Body of pancreas (tissue), 4 donors: ENCODE measurements around the gene RIC3. TPM values are rescaled to one million over a fixed set of nuclear protein-coding genes. Genes with fewer than 3 reads are reported as not detected.

Experiments
- ATAC-seq: fragments of 150-250 bp; one replicate; pipeline ENCODE4 v1.9.1; 2016
- DNase-seq, 4 donors: peaks; one replicate each; pipeline ENCODE4 v3.0.0-alpha.2; 2019
- H3K27ac ChIP-seq, 4 donors: fragments of 200-600 bp; sonication (generic); 1 replicate in 3 of 4; 2 replicates in 1 of 4; pipeline versions ENCODE4 v1.5.1 to v1.6.1; 2016 to 2019; ENCODE audit warnings: mild to moderate bottlenecking in 1 of 4, mixed read lengths in 1 of 4, moderate library complexity in 1 of 4
- H3K27me3 ChIP-seq, 2 donors: fragments of 200-600 bp; sonication (generic); one replicate each; pipeline ENCODE4 v1.6.0; 2016; ENCODE audit warnings: mild to moderate bottlenecking in 1 of 2
- H3K36me3 ChIP-seq, 2 donors: fragments of 200-600 bp; sonication (generic); replicated peaks in 1 of 2; 2 replicates each; pipeline ENCODE4 v1.5.1; 2016; ENCODE audit warnings: low read depth in 2 of 2; ENCODE audit not compliant: insufficient read depth in 1 of 2
- H3K4me1 ChIP-seq: fragments of 200-600 bp; sonication (generic); one replicate; pipeline ENCODE4 v1.6.0; 2016
- H3K4me3 ChIP-seq, 2 donors: fragments of 200-600 bp; sonication (generic); 1 replicate in 1 of 2; 2 replicates in 1 of 2; pipeline ENCODE4 v1.5.1; 2016 to 2019
- H3K9me3 ChIP-seq, 3 donors: fragments of 200-600 bp; sonication (generic); 1 replicate in 2 of 3; 2 replicates in 1 of 3; pipeline ENCODE4 v1.5.1; 2016
- CTCF ChIP-seq, 7 experiments: fragments of 450-650 bp in 4 of 7; fragments of 200-600 bp in 3 of 7; sonication (generic) in 3 of 7; IDR thresholded peaks; one replicate each; pipeline ENCODE4 v1.5.1; 2016 to 2019; ENCODE audit warnings: antibody characterized with exemption in 7 of 7
- POLR2A ChIP-seq, 3 donors: fragments of 450-650 bp; IDR thresholded peaks; one replicate each; pipeline ENCODE4 v1.6.1; 2016; ENCODE audit warnings: antibody characterized with exemption in 3 of 3, mild to moderate bottlenecking in 2 of 3
- WGBS, 2 donors: methylation state at CpG; one replicate each; pipeline ENCODE4 v1.1.5; 2017; 5-methylcytosine and 5-hydroxymethylcytosine counted together
- intact Hi-C: fragments of 100-400 bp; cut with DNase I; formaldehyde crosslinking; loops from one replicate; pipeline ENCODE4 v1.15.1; 2023
- total RNA-seq, 2 donors: library from RNA; depleted of rRNA; stranded (reverse); fragments of >200 nt; gene quantifications; one replicate each; pipeline ENCODE4 v1.1.0, GENCODE V29; 2016

Gene RIC3
- total RNA-seq, 2 donors from 2014 or later: 40.0 to 44.5 TPM

DNA sequence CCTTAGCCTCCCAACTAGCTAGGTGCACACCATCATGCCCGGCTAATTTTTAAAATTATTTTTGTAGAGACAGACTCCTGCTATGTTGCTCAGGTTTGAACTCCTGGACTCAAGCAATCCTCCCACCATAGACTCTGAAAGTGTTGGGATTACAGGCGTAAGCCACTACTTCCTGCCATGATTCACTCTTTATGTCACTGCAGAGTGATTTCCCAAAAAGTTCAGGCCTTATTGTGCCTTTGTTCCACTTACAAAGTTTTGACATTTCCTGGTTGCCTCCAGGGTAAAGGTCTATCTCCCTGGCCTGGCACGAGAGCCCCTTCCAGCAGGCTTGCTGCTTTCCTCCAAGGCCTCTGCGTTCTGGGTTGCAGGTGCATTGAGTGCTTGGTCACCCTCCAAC lies 44.6 kb upstream of the RIC3 start:
- Histone ChIP-seq H3K4me3 (no peak overlapping the region), H3K4me1 (no peaks in the 10 kb centered on the region), H3K9me3 (no peaks in the 10 kb centered on the region), H3K27me3 (no peaks in the 10 kb centered on the region), H3K27ac (no peak overlapping the region), H3K36me3 (no peaks in the 10 kb centered on the region)
- 64 to 69% methylated on average over 2 to 4 of the region's 4 CpGs for WGBS, 2 donors
- TF ChIP-seq CTCF (IDR thresholded peaks at IDR 0.05): no peak
- TF ChIP-seq POLR2A (IDR thresholded peaks at IDR 0.05): no peak
- DNase-seq: no peak
- intact Hi-C loops: no loop called here
- ATAC-seq: no peak

DNA sequence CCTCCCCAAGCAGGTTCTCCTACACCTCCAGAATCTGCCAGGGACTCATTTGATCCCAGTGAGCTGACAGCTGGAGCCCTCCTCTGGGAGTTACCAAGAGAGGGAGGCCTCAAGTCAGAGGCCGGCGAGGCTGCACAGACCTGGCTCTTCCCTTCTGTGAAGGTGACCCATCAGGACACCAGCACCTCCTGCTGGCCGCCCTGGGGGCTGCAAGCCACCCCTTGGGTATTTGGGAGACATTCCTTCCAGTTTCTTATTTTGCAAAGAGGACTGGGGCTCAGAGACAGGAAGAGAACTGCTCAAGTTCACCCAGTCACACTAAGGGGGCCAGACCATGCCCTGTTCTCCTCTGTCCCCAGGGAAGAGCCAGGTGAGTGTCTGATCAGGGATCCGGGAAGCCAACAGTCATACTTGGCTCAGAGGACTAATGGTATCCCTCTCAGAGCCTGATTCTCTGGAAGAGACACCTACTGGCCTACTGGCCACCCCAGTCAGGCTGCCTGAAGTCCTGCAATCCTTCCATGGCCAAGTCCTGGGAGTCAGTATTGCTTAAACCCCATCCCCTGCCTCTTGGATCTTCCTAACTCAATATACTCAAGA lies 40.5 kb upstream of the RIC3 start:
- TF ChIP-seq POLR2A (IDR thresholded peaks at IDR 0.05) (no peak), CTCF (IDR thresholded peaks at IDR 0.05) (peak; percentile 9 to 54 (median 45))
- intact Hi-C loops: no loop called here
- 31 to 32% methylated on average over 3 to 4 of the region's 4 CpGs for WGBS, 2 donors
- ATAC-seq: no peak
- no peak overlapping the region for H3K4me3 ChIP-seq
- H3K36me3 ChIP-seq: no peaks in the 10 kb centered on the region
- DNase-seq: peak in 3 of 4 donors; percentile 55 to 61 (median 59)
- H3K9me3 ChIP-seq: no peaks in the 10 kb centered on the region
- H3K4me1 ChIP-seq: peaks cover 14% of the 10 kb centered on the region
- peaks cover 0 to 10% of the 10 kb centered on the region in 2 donors for H3K27me3 ChIP-seq
- no peak overlapping the region for H3K27ac ChIP-seq

- H3K4me1 ChIP-seq: peaks cover 14% of the 10 kb centered on the region
- peaks cover 0 to 10% of the 10 kb centered on the region in 2 donors for H3K27me3 ChIP-seq
- ATAC-seq (no peak), DNase-seq (no peak)
- peak overlapping the region in 1 of 4 donors; percentile 38 for H3K27ac ChIP-seq
- H3K36me3 ChIP-seq: no peaks in the 10 kb centered on the region
- TF ChIP-seq POLR2A (IDR thresholded peaks at IDR 0.05): no peak
- TF ChIP-seq CTCF (IDR thresholded peaks at IDR 0.05): no peak
- H3K4me3 ChIP-seq: no peak overlapping the region
- 38 to 42% methylated on average over 19 to 20 of the region's 20 CpGs for WGBS, 2 donors
- intact Hi-C loops: no loop called here
- no peaks in the 10 kb centered on the region for H3K9me3 ChIP-seq
Measured at GRCh38 chr11:8207080-8208000, 38.5 kb upstream of the RIC3 start.

GRCh38 chr11:8206251-8207079 lies 37.6 kb upstream of the RIC3 start:
- ATAC-seq (peak; percentile 85), DNase-seq (peak; percentile 54 to 76 (median 60))
- intact Hi-C loops: no loop called here
- H3K27ac ChIP-seq: peak overlapping the region in 1 of 4 donors; percentile 54
- peaks cover 14% of the 10 kb centered on the region for H3K4me1 ChIP-seq
- no peaks in the 10 kb centered on the region for H3K9me3 ChIP-seq
- TF ChIP-seq POLR2A (IDR thresholded peaks at IDR 0.05) (no peak), CTCF (IDR thresholded peaks at IDR 0.05) (no peak)
- H3K27me3 ChIP-seq: peaks cover 0 to 10% of the 10 kb centered on the region in 2 donors
- 5 to 11% methylated on average over 17 to 31 of the region's 31 CpGs for WGBS, 2 donors
- no peaks in the 10 kb centered on the region for H3K36me3 ChIP-seq
- no peak overlapping the region for H3K4me3 ChIP-seq
